Measurements from ENCODE around the gene GPC6. TPM values are rescaled to one million over a fixed set of nuclear protein-coding genes. Genes with fewer than 3 reads are reported as not detected.

Gene GPC6
- polyA plus RNA-seq, 1 of the 3 experiments (the other 2 are of a cell fraction), result 6.7 TPM

- H3K4me3 ChIP-seq (ENCODE audit: low read depth in 2 of 2, low read length in 1 of 2), result no peak overlapping the region
- H3K4me2 ChIP-seq, result no peak overlapping the region
- H3K79me2 ChIP-seq (ENCODE audit: insufficient read depth), result no peaks in the 10 kb centered on the region
- no peaks in the 10 kb centered on the region for H3K9me2 ChIP-seq
- DNase-seq, result no peak
- H3K27ac ChIP-seq (ENCODE audit: low read depth in 2 of 2, low read length in 1 of 2), result no peak overlapping the region
- no peak overlapping the region for H2AFZ ChIP-seq (ENCODE audit: low read depth)
- WGBS (ENCODE audit: low lambda C conversion rate), result 50% methylated on average over 2 of the region's 2 CpGs
- no peak overlapping the region for H3K9ac ChIP-seq
- no peaks in the 10 kb centered on the region for H4K20me1 ChIP-seq (ENCODE audit: insufficient read depth)
- ChIA-PET POLR2A (no interaction called here), CTCF (no interaction called here)
- H3K36me3 ChIP-seq (replicated peaks in 1 of 2; ENCODE audit: control insufficient read depth in 1 of 2, insufficient read depth in 2 of 2, low read length in 1 of 2), result no peaks in the 10 kb centered on the region
- H3K27me3 ChIP-seq (ENCODE audit: insufficient read depth), result no peaks in the 10 kb centered on the region
- peaks cover 3% of the 10 kb centered on the region for H3F3A ChIP-seq (replicated peaks; ENCODE audit: insufficient read depth)
- TF ChIP-seq RXRA (IDR thresholded peaks at IDR 0.05; ENCODE audit: borderline replicate concordance, low read depth) (no peak), FOXJ3 (CRISPR knock-in tag; IDR thresholded peaks at IDR 0.05) (no peak), SIN3A (IDR thresholded peaks at IDR 0.05; ENCODE audit: borderline replicate concordance, low read depth, low read length) (no peak), CTCF (IDR thresholded peaks at IDR 0.05) (no peak), REST (IDR thresholded peaks at IDR 0.05; ENCODE audit: low read depth, low read length) (no peak), MEF2A (IDR thresholded peaks at IDR 0.05; ENCODE audit: borderline replicate concordance, low read depth) (no peak), MXI1 (IDR thresholded peaks at IDR 0.05; ENCODE audit: low read depth, low read length) (no peak), FOSL2 (IDR thresholded peaks at IDR 0.05; ENCODE audit: borderline replicate concordance, low read depth) (no peak), JUND (IDR thresholded peaks at IDR 0.05) (no peak), YY1 (IDR thresholded peaks at IDR 0.05; ENCODE audit: low read depth) (no peak), USF1 (IDR thresholded peaks at IDR 0.05; ENCODE audit: borderline replicate concordance, low read depth) (no peak), ELF1 (IDR thresholded peaks at IDR 0.05) (no peak), FOXM1 (IDR thresholded peaks at IDR 0.05; ENCODE audit: low read depth) (no peak), NFIC (IDR thresholded peaks at IDR 0.05; ENCODE audit: borderline replicate concordance) (no peak), RAD21 (IDR thresholded peaks at IDR 0.05; ENCODE audit: low read length) (no peak), RCOR1 (IDR thresholded peaks at IDR 0.05; ENCODE audit: low read length) (no peak), EZH2phosphoT487 (IDR thresholded peaks at IDR 0.05; ENCODE audit: borderline replicate concordance, low read depth) (no peak), TAF1 (IDR thresholded peaks at IDR 0.05; ENCODE audit: borderline replicate concordance, low read depth, low read length) (no peak), GABPA (IDR thresholded peaks at IDR 0.05; ENCODE audit: low read depth) (no peak), POLR2AphosphoS5 (IDR thresholded peaks at IDR 0.05; ENCODE audit: low read depth, low read length) (no peak)
- H3K9me3 ChIP-seq, result no peaks in the 10 kb centered on the region
- H3K4me1 ChIP-seq (ENCODE audit: control insufficient read depth in 1 of 2, insufficient read depth in 2 of 2, low read depth in 1 of 2, low read length in 1 of 2), result no peaks in the 10 kb centered on the region; a peak in 1 of 4 replicates
Measured at GRCh38 chr13:93789058-93789457, 562.5 kb downstream of the GPC6 start.
